ENCODE measurements around the gene PRSS23. TPM values are rescaled to one million over a fixed set of nuclear protein-coding genes. Genes with fewer than 3 reads are reported as not detected.

Gene PRSS23
- total RNA-seq, 1 experiment from 2014 or later: 37.4 TPM

DNA sequence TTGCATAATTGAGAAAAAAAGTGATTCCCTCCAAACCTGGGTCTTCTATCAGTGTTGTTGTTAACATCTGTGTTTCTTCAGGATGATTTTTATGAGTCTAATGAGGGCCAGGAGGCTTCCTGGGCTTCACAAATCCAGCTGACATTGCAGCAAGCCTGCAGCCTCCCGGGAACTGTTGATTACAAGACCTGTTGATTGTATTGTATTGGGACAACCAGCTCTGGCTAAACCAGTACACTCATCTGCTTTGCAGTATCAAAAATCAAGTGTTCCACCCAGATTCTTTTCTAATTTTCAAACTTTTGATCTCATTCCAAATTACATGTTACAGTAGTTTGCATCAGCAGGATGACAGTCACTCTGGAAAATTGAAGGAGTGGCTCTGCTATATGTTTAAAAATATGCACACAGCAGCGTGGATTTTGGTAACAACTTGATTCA, 16.1 kb upstream of the PRSS23 start:
- no peaks in the 10 kb centered on the region for H3K9me3 ChIP-seq
- DNase-seq: no peak
- no peak overlapping the region for H3K4me3 ChIP-seq
- no peaks in the 10 kb centered on the region for H3K36me3 ChIP-seq
- H3K27me3 ChIP-seq: no peaks in the 10 kb centered on the region

- Histone ChIP-seq H3K9me3 (no peaks in the 10 kb centered on the region), H3K36me3 (no peaks in the 10 kb centered on the region), H3K4me3 (no peak overlapping the region), H3K27me3 (no peaks in the 10 kb centered on the region)
- DNase-seq: no peak
Observed at GRCh38 chr11:86785576-86785975, 14.8 kb upstream of the PRSS23 start.

DNA sequence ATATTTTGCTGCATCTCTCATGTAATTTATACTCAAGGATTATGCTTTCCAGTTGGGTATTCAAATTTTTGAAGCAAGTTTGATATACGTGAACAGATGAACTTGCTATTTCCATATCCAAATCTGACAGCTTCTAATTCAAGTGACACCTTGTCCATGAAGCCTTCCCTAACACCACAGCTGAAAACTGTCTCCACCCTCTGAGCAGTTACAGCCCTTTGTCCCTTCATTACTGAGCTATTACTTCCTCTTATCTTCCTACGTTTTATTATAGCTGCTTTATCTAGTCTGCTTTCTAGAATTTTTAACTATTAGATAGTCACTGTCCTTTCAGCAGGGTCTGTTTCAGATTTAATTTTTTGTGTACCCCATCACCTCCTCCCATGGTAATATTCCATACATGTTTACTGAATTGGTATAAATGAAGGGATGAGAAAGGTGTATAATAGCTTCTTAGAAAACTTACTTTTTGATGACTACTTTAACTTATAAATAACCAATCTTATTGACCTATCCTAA, 13.3 kb upstream of the PRSS23 start:
- Histone ChIP-seq H3K27me3 (no peaks in the 10 kb centered on the region), H3K36me3 (no peaks in the 10 kb centered on the region), H3K9me3 (no peaks in the 10 kb centered on the region), H3K4me3 (no peak overlapping the region)
- no peak for DNase-seq

DNA sequence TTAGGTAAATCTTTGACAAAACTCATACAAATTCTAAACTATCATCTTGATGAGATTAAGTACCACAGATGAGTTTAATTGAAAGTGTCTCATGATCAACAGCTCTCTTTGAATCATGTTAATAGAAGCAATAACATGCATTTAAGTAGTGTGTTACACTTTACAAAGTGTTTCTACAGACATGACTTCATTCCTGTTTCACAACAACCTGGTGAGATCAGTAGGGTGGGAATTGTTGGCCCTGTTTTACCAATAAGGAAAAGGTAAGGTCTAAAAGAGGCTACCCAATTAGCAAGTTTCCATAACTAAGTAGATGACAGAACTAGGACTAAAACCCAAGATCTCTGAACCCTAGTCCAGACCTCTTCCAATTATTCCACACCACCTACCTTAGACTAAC, 12.7 kb upstream of the PRSS23 start:
- Histone ChIP-seq H3K27me3 (no peaks in the 10 kb centered on the region), H3K9me3 (no peaks in the 10 kb centered on the region), H3K36me3 (no peaks in the 10 kb centered on the region), H3K4me3 (no peak overlapping the region)
- no peak for DNase-seq

- no peak for DNase-seq
- Histone ChIP-seq H3K4me3 (no peak overlapping the region), H3K9me3 (no peaks in the 10 kb centered on the region), H3K36me3 (no peaks in the 10 kb centered on the region), H3K27me3 (no peaks in the 10 kb centered on the region)
Observed at GRCh38 chr11:86790195-86790725, 10.1 kb upstream of the PRSS23 start.

DNA sequence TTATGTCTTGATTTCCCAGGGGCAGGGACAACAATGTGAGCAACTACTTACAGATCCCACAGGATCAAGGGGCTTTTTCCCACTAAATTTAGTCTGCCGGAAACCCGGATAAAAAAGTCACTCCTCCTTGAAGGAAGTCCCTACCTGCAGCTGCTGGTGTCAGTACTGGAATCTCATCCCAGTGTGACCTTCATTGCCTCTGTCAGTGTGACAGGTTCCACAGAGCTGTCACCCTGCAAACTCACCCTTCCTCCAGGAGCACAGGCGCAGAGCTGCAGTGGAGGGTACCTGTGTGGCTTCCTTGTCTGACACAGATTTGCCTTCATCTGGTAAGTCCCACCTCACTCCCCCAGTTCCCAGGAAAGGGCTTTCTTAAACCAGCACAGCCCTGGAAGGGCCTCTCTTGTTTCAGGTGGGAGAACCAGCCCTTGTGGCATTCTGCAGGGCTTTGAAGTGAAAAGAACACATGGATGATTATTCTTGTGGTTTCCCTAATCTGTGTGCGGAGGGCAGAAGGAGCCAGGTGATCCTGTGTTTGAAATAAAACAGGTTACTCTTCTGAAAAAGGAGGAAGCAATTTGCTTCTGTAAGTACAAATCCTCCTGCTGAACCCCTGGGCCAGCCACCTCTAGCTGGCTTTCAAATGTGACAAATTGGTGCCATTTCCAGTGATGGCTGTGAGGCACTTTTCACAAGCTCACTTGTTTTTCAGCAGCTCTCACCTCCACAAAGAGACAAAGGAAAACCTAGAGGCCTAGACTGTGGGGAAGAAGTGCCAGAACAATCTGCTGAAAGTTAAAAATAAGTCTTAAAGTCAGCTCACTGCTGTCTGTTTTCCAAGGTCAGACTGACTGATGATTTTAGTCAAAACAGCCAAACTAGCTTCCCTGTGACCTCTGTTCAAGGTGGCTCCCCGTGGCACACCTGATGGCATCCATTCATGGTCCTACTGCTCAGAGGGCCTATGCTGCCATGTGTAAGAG, 9.2 kb upstream of the PRSS23 start:
- Histone ChIP-seq H3K4me3 (no peak overlapping the region), H3K27me3 (no peaks in the 10 kb centered on the region), H3K9me3 (no peaks in the 10 kb centered on the region), H3K36me3 (no peaks in the 10 kb centered on the region)
- no peak for DNase-seq

GRCh38 chr11:86792150-86792549, 8.2 kb upstream of the PRSS23 start:
- Histone ChIP-seq H3K36me3 (no peaks in the 10 kb centered on the region), H3K4me3 (no peak overlapping the region), H3K27me3 (no peaks in the 10 kb centered on the region), H3K9me3 (no peaks in the 10 kb centered on the region)
- DNase-seq: no peak

DNA sequence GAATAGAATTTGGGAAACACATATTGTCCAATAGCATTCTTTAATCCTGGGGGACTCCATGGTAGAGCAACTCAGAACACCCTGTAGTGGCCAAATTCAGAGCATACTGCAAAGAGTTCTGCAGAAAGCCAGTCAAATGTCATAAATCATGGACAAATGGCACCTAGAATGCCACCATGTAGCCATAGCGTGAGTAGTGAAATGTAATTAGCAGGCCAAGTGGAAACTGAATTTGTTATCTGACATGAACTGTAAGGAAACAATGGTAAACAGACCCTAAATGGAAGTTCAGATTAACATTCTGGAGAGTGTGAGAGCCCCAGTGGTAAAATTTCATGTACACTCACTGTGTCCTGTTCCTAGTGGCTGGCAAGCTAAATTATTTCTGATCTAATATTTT, 7.0 kb upstream of the PRSS23 start:
- H3K27me3 ChIP-seq: no peaks in the 10 kb centered on the region
- no peak for DNase-seq
- no peak overlapping the region for H3K4me3 ChIP-seq
- H3K36me3 ChIP-seq: no peaks in the 10 kb centered on the region
- no peaks in the 10 kb centered on the region for H3K9me3 ChIP-seq

DNA sequence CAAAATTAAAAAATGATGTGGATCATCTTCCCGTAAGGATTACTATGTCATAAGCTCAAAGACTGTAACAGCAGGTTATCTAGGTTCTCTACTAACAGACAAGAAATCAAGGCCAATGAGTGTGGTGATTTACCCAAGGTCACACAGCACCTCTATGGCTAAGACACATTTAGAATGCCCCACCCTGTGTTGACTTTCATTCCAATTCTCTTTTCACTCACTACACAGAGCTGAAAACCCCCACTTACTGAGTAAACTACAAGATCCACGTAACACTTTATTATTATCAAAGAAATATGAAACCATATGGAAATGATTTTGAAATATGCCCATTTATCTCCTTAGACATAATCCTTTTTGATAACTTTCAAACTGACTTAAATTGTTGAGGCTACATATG, 4.8 kb upstream of the PRSS23 start:
- no peak overlapping the region for H3K4me3 ChIP-seq
- DNase-seq: no peak

GRCh38 chr11:86795949-86796348, 4.4 kb upstream of the PRSS23 start:
- Histone ChIP-seq H3K4me3 (no peak overlapping the region), H3K9me3 (no peaks in the 10 kb centered on the region), H3K27me3 (no peaks in the 10 kb centered on the region), H3K36me3 (no peaks in the 10 kb centered on the region)
- DNase-seq: no peak

More for the DNA sequence above, 4.8 kb upstream of the PRSS23 start:
- no peaks in the 10 kb centered on the region for H3K27me3 ChIP-seq
- H3K9me3 ChIP-seq: no peaks in the 10 kb centered on the region
- H3K36me3 ChIP-seq: no peaks in the 10 kb centered on the region

DNA sequence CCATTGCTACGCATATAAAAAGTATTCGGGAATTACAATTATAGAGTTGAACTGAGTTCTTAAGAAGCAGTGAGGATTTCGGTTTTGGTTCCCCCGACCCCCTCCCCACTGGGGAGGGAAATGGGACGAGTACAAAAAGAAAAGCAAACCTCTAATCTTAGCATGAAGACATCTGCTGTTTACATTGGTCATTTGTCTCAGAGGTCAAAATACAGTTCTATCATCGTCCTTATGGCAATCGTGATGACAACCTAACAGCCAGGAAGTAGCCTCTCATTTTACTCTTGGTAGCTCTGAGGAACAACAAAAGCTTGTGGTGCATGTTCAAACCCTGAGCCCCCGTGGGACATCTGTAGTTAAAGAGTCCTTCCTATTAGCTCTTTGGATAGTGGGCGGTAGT, 3.2 kb upstream of the PRSS23 start:
- Histone ChIP-seq H3K9me3 (no peaks in the 10 kb centered on the region), H3K36me3 (no peaks in the 10 kb centered on the region), H3K27me3 (no peaks in the 10 kb centered on the region), H3K4me3 (no peak overlapping the region)
- no peak for DNase-seq

- H3K27me3 ChIP-seq: no peaks in the 10 kb centered on the region
- H3K9me3 ChIP-seq: no peaks in the 10 kb centered on the region
- no peak overlapping the region for H3K4me3 ChIP-seq
- DNase-seq: peak; percentile 33
- H3K36me3 ChIP-seq: no peaks in the 10 kb centered on the region
Observed at GRCh38 chr11:86798988-86799387, 1.4 kb upstream of the PRSS23 start.

DNA sequence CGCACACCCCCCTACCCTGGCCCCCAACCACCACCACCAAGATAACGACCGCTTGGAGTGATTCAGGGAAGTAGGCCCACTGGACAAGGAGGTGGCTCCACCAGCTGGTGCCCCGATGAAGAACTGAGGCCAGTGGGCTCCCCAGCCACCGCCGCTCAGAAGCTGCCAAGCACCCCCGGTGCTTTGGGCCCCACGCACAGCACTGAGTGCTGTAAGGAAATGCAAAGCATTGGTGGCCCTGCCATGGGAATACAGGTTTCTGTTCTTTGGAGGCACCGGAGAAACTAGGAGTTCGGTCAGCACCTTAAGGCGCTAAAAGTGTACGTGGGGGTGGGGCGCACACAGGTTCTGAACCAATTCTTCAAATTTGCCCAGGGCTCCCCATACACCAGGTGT, 664 bp upstream of the PRSS23 start:
- no peak for DNase-seq
- H3K4me3 ChIP-seq: peak overlapping the region; percentile 56
- H3K27me3 ChIP-seq: no peaks in the 10 kb centered on the region

GRCh38 chr11:86800960-86801272, 574 bp downstream of the PRSS23 start:
- Histone ChIP-seq H3K36me3 (no peaks in the 10 kb centered on the region), H3K4me3 (peak overlapping the region; percentile 56), H3K9me3 (no peaks in the 10 kb centered on the region), H3K27me3 (no peaks in the 10 kb centered on the region)
- DNase-seq: no peak

More for the DNA sequence above, 664 bp upstream of the PRSS23 start:
- no peaks in the 10 kb centered on the region for H3K9me3 ChIP-seq
- H3K36me3 ChIP-seq: no peaks in the 10 kb centered on the region

GRCh38 chr11:86801364-86801763, 1.0 kb downstream of the PRSS23 start:
- Histone ChIP-seq H3K27me3 (no peaks in the 10 kb centered on the region), H3K4me3 (peak overlapping the region; percentile 56)
- no peak for DNase-seq

DNA sequence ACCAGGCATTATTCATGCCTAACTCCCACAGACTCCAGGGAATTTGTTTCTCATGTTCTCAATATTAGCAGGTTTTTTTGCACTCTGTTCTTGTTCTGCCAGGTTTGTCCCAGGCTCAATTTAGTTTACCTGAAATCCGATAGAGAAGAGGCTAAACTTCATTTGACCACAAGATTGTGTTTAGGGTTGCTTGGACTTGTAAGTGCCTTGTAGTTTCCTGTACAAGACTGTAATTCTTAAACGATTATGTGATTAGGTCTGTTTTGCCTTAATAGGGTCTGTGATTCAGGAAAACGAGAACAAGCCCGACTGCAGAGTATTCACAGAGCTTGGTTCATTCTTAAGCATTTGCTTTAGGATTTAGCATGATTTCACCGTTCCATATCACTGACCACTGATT, 1.8 kb downstream of the PRSS23 start:
- no peaks in the 10 kb centered on the region for H3K9me3 ChIP-seq
- DNase-seq: no peak
- H3K27me3 ChIP-seq: no peaks in the 10 kb centered on the region
- no peaks in the 10 kb centered on the region for H3K36me3 ChIP-seq
- H3K4me3 ChIP-seq: no peak overlapping the region

More at GRCh38 chr11:86801364-86801763, 1.0 kb downstream of the PRSS23 start:
- no peaks in the 10 kb centered on the region for H3K36me3 ChIP-seq
- no peaks in the 10 kb centered on the region for H3K9me3 ChIP-seq

DNA sequence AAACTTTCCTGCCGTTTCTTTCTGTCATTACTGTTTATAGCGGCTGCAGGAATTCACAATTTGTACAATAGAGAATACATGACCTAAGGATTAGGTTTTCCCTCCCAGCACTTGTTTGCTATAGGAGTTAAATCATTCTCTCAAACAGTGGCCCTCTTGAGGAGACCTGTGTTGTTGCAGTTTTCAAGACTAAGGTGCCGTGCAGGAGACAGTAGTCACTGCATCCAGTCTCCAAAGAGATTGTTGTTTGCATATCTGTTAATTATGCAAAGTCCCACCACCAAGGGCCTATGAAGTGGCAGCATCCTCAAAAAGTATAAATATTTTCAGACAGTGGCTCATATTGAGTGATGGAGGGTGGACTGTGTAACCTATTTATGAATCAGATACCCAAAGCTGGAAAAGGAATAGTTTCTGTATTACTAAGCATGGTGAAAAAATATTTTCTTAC, 2.3 kb downstream of the PRSS23 start:
- Histone ChIP-seq H3K27me3 (no peaks in the 10 kb centered on the region), H3K9me3 (no peaks in the 10 kb centered on the region), H3K4me3 (no peak overlapping the region), H3K36me3 (no peaks in the 10 kb centered on the region)
- DNase-seq: no peak

All from MG63 (cell line).